ENCODE measurements around the gene ASPG. TPM values are rescaled to one million over a fixed set of nuclear protein-coding genes. Genes with fewer than 3 reads are reported as not detected.

ASPG gene
- total RNA-seq, 2 experiments from 2014 or later: not detected

DNA sequence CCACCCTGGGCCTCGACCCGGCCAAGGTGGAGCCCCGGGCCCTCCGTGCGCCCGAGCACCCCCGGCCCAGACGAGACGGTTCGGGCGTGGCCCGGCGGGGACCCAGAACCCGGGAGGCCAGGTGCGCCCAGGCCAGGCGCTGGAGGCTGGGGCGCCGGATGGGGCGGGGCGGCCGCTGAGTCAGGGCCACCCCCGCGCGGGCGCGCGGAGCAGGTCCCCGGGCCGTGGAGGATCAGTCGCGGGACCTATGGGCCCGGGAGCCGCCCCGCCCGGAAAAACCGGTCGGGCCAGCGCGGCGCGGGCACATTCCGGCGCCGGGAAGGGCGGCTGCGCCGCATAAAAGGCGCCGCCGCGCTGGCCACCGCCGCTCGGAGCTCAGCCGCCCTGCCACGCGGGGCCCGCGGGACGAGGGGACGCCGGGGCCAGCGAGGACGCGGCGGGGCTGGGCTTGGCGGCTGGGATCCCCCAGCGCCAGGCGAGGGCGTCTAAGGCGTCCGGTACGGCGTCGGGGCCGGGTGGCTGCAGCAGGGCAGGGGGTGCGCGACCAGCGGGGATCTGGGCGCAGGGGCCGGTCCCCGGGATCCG, 31.3 kb downstream of the ASPG start:
- Histone ChIP-seq H3K9me2 (ENCODE audit: insufficient read depth, low read length) (no peaks in the 10 kb centered on the region), H3K4me2 (ENCODE audit: low read length) (no peak overlapping the region), H3K27ac (ENCODE audit: low read depth, low read length, poor library complexity, severe bottlenecking) (no peak overlapping the region), H3K36me3 (ENCODE audit: insufficient read depth, low read length) (no peaks in the 10 kb centered on the region), H4K20me1 (ENCODE audit: insufficient read depth, low read length) (no peaks in the 10 kb centered on the region), H3K4me3 (ENCODE audit: low read depth, low read length, poor library complexity, severe bottlenecking) (no peak overlapping the region), H3K79me2 (ENCODE audit: insufficient read depth, low read depth, low read length) (no peaks in the 10 kb centered on the region), H2AFZ (ENCODE audit: low read length) (no peak overlapping the region), H3K9me3 (ENCODE audit: low read length) (no peaks in the 10 kb centered on the region), H3K4me1 (ENCODE audit: insufficient read depth, low read length, poor library complexity, severe bottlenecking) (no peaks in the 10 kb centered on the region)
- ChIA-PET POLR2A (no interaction called here), CTCF (ENCODE audit: unreplicated experiment) (no interaction called here)
- intact Hi-C loops (cut with micrococcal nuclease; ENCODE audit: unreplicated experiment): no loop called here
- TF ChIP-seq EZH2phosphoT487 (IDR thresholded peaks at IDR 0.05; ENCODE audit: borderline replicate concordance, low read depth, low read length): no peak
- TF ChIP-seq, protein P1, sequence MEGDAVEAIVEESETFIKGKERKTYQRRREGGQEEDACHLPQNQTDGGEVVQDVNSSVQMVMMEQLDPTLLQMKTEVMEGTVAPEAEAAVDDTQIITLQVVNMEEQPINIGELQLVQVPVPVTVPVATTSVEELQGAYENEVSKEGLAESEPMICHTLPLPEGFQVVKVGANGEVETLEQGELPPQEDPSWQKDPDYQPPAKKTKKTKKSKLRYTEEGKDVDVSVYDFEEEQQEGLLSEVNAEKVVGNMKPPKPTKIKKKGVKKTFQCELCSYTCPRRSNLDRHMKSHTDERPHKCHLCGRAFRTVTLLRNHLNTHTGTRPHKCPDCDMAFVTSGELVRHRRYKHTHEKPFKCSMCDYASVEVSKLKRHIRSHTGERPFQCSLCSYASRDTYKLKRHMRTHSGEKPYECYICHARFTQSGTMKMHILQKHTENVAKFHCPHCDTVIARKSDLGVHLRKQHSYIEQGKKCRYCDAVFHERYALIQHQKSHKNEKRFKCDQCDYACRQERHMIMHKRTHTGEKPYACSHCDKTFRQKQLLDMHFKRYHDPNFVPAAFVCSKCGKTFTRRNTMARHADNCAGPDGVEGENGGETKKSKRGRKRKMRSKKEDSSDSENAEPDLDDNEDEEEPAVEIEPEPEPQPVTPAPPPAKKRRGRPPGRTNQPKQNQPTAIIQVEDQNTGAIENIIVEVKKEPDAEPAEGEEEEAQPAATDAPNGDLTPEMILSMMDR (conservative IDR thresholded peaks at IDR 0.05; ENCODE audit: low read length): no peak
- no peak for DNase-seq (ENCODE audit: low spot score)
- no TSS peak for BruUV-seq (replicated peaks)

DNA sequence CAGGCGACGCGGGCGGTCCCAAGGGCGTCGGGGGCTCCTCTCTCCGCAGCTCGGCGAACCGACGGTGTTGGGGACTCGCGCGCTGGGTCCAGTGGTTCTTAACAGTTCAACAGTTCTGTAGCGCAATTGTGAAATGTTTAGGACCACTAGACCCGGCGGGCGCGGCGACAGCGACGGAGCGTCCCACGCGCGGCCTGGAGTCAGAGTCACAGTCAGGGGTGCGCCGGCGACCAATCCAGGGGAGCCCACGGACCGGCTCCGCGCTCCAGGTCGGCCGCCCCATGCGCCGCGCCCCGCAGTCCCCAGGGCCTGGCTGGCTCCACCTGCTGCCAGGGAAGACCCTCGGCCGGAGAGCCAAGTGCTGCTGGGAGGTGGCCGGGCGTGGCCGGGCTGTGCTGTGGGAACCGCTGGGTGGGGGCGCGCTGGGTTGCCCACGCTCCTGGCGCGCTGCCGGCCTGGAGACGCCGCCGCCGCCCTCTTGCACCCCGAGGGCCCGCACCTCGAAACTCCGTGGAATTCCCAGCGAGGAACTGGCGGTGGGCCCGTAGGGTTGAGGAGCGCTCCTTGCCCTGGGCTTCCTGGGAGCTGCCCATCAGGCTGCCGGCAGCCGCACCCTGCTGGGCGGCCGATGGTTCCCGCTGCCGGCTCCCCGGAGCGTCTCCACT, 32.0 kb downstream of the ASPG start:
- no peak for DNase-seq (ENCODE audit: low spot score)
- H3K9me2 ChIP-seq (ENCODE audit: insufficient read depth, low read length): no peaks in the 10 kb centered on the region
- no peak for TF ChIP-seq EZH2phosphoT487 (IDR thresholded peaks at IDR 0.05; ENCODE audit: borderline replicate concordance, low read depth, low read length)
- TF ChIP-seq, protein P1 (conservative IDR thresholded peaks at IDR 0.05; ENCODE audit: low read length): no peak
- ChIA-PET CTCF (ENCODE audit: unreplicated experiment) (no interaction called here), POLR2A (no interaction called here)
- H3K27ac ChIP-seq (ENCODE audit: low read depth, low read length, poor library complexity, severe bottlenecking): no peak overlapping the region
- H3K36me3 ChIP-seq (ENCODE audit: insufficient read depth, low read length): no peaks in the 10 kb centered on the region
- H3K4me2 ChIP-seq (ENCODE audit: low read length): no peak overlapping the region
- H3K79me2 ChIP-seq (ENCODE audit: insufficient read depth, low read depth, low read length): no peaks in the 10 kb centered on the region
- intact Hi-C loops (cut with micrococcal nuclease; ENCODE audit: unreplicated experiment): no loop called here
- H4K20me1 ChIP-seq (ENCODE audit: insufficient read depth, low read length): no peaks in the 10 kb centered on the region
- no peaks in the 10 kb centered on the region for H3K4me1 ChIP-seq (ENCODE audit: insufficient read depth, low read length, poor library complexity, severe bottlenecking)
- no peaks in the 10 kb centered on the region for H3K9me3 ChIP-seq (ENCODE audit: low read length)
- H3K4me3 ChIP-seq (ENCODE audit: low read depth, low read length, poor library complexity, severe bottlenecking): no peak overlapping the region
- no peak overlapping the region for H2AFZ ChIP-seq (ENCODE audit: low read length)
- no TSS peak for BruUV-seq (replicated peaks)

Measured in OCI-LY7 (cell line).